Measurements from ENCODE around the gene SCFD1.
A peak's percentile ranks its signal among the peaks of the same experiment; 100 is the strongest.

Gene SCFD1

GRCh38 chr14:30648471-30648870 is 26.4 kb downstream of the SCFD1 start:
- H3K27ac ChIP-seq (ENCODE audit: low read length), result peak overlapping the region; percentile 80; the same call in 1 of the 2 replicates
- TF ChIP-seq, protein P1, sequence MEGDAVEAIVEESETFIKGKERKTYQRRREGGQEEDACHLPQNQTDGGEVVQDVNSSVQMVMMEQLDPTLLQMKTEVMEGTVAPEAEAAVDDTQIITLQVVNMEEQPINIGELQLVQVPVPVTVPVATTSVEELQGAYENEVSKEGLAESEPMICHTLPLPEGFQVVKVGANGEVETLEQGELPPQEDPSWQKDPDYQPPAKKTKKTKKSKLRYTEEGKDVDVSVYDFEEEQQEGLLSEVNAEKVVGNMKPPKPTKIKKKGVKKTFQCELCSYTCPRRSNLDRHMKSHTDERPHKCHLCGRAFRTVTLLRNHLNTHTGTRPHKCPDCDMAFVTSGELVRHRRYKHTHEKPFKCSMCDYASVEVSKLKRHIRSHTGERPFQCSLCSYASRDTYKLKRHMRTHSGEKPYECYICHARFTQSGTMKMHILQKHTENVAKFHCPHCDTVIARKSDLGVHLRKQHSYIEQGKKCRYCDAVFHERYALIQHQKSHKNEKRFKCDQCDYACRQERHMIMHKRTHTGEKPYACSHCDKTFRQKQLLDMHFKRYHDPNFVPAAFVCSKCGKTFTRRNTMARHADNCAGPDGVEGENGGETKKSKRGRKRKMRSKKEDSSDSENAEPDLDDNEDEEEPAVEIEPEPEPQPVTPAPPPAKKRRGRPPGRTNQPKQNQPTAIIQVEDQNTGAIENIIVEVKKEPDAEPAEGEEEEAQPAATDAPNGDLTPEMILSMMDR (IDR thresholded peaks at IDR 0.05; ENCODE audit: low read length), result no peak
- TF ChIP-seq EZH2phosphoT487 (IDR thresholded peaks at IDR 0.05; ENCODE audit: low read length), result no peak
- TF ChIP-seq EZH2 (optimal IDR thresholded peaks at IDR 0.05; ENCODE audit: low read depth, low read length), result no peak
- H3F3A ChIP-seq (ENCODE audit: insufficient read depth, low read length), result peaks cover 12% of the 10 kb centered on the region
- peak; percentile 85 for DNase-seq
- H3K36me3 ChIP-seq (replicated peaks; ENCODE audit: insufficient read depth, low read length), result no peaks in the 10 kb centered on the region
- H3K4me3 ChIP-seq (ENCODE audit: low read length), result no peak overlapping the region
- H4K20me1 ChIP-seq (ENCODE audit: insufficient read depth, low read length), result no peaks in the 10 kb centered on the region
- H3K9me2 ChIP-seq (replicated peaks; ENCODE audit: insufficient read depth, low read length), result no peaks in the 10 kb centered on the region
- no peaks in the 10 kb centered on the region for H3K27me3 ChIP-seq (replicated peaks; ENCODE audit: insufficient read depth, low read length)
- peak overlapping the region; percentile 54; the same call in 1 of the 2 replicates for H3K4me2 ChIP-seq (ENCODE audit: low read depth, low read length)
- H3K4me1 ChIP-seq (ENCODE audit: low read length), result 0 out of 2 replicates have a peak, but pooled peaks cover 3% of the 10 kb centered on the region
- H3K9ac ChIP-seq (ENCODE audit: low read length), result peak overlapping the region; percentile 55; the same call in 1 of the 2 replicates
- H3K9me3 ChIP-seq (replicated peaks; ENCODE audit: insufficient read depth, low read length), result no peaks in the 10 kb centered on the region
- no peak overlapping the region for H2AFZ ChIP-seq (ENCODE audit: low read length)
- H3K79me2 ChIP-seq (ENCODE audit: low read length), result peaks cover 4% of the 10 kb centered on the region; the same call in 1 of the 2 replicates

- H3K79me2 ChIP-seq (ENCODE audit: low read length), result peaks cover 1% of the 10 kb centered on the region; the same call in 1 of the 2 replicates
- H3K9me3 ChIP-seq (replicated peaks; ENCODE audit: insufficient read depth, low read length), result no peaks in the 10 kb centered on the region
- H3K9ac ChIP-seq (ENCODE audit: low read length), result no peak overlapping the region
- H2AFZ ChIP-seq (ENCODE audit: low read length), result no peak overlapping the region
- no peak overlapping the region for H3K4me3 ChIP-seq (ENCODE audit: low read length)
- H3K9me2 ChIP-seq (replicated peaks; ENCODE audit: insufficient read depth, low read length), result no peaks in the 10 kb centered on the region
- TF ChIP-seq, protein P1 (IDR thresholded peaks at IDR 0.05; ENCODE audit: low read length), result no peak
- TF ChIP-seq EZH2 (optimal IDR thresholded peaks at IDR 0.05; ENCODE audit: low read depth, low read length) (no peak), EZH2phosphoT487 (IDR thresholded peaks at IDR 0.05; ENCODE audit: low read length) (no peak)
- no peak overlapping the region for H3K27ac ChIP-seq (ENCODE audit: low read length)
- no peaks in the 10 kb centered on the region for H3K27me3 ChIP-seq (replicated peaks; ENCODE audit: insufficient read depth, low read length)
- no peaks in the 10 kb centered on the region for H4K20me1 ChIP-seq (ENCODE audit: insufficient read depth, low read length)
- peaks cover 12% of the 10 kb centered on the region for H3F3A ChIP-seq (ENCODE audit: insufficient read depth, low read length)
- DNase-seq, result no peak
- no peaks in the 10 kb centered on the region for H3K36me3 ChIP-seq (replicated peaks; ENCODE audit: insufficient read depth, low read length)
- H3K4me1 ChIP-seq (ENCODE audit: low read length), result 0 out of 2 replicates have a peak, but pooled peaks cover 3% of the 10 kb centered on the region
- no peak overlapping the region for H3K4me2 ChIP-seq (ENCODE audit: low read depth, low read length)
These were observed 29.8 kb downstream of the SCFD1 start for GRCh38 chr14:30651937-30652336.

DNA sequence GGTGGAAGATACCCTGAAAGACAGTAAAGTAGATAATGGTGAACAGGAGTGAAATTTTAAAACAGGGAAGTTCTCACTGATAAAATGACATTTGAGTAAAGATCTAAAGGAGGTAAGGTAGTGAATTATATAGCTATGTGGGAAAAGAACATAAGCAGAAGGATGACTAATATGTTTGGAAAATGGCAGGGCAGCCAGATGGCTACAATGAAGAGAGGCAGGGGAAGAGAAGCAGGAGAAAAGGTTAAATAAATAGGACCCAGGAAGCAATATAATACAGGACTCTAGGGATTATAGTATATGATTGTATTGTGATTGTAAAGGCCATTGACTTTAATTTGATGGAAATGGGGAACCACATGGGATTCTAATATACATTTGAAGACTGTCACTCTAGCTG is 33.0 kb downstream of the SCFD1 start:
- no peaks in the 10 kb centered on the region for H3K27me3 ChIP-seq (replicated peaks; ENCODE audit: insufficient read depth, low read length)

More for the DNA sequence above, 33.0 kb downstream of the SCFD1 start:
- Histone ChIP-seq H4K20me1 (ENCODE audit: insufficient read depth, low read length) (no peaks in the 10 kb centered on the region), H3K4me2 (ENCODE audit: low read depth, low read length) (no peak overlapping the region), H3K27ac (ENCODE audit: low read length) (no peak overlapping the region), H3K4me3 (ENCODE audit: low read length) (no peak overlapping the region), H3K9me3 (replicated peaks; ENCODE audit: insufficient read depth, low read length) (no peaks in the 10 kb centered on the region), H3K79me2 (ENCODE audit: low read length) (no peaks in the 10 kb centered on the region), H3K9ac (ENCODE audit: low read length) (no peak overlapping the region), H3K4me1 (ENCODE audit: low read length) (no peaks in the 10 kb centered on the region), H3F3A (ENCODE audit: insufficient read depth, low read length) (no peaks in the 10 kb centered on the region), H3K9me2 (replicated peaks; ENCODE audit: insufficient read depth, low read length) (no peaks in the 10 kb centered on the region), H2AFZ (ENCODE audit: low read length) (no peak overlapping the region), H3K36me3 (replicated peaks; ENCODE audit: insufficient read depth, low read length) (no peaks in the 10 kb centered on the region)
- no peak for TF ChIP-seq EZH2phosphoT487 (IDR thresholded peaks at IDR 0.05; ENCODE audit: low read length)
- TF ChIP-seq, protein P1 (IDR thresholded peaks at IDR 0.05; ENCODE audit: low read length), result no peak
- no peak for DNase-seq
